HCT116 (cell line): Measurements from ENCODE around the gene HRH2. TPM values are rescaled to one million over a fixed set of nuclear protein-coding genes. Genes with fewer than 3 reads are reported as not detected.

Experiments used
- ATAC-seq: fragments of 200-7000 bp; cut with Tn5 transposase; 2 replicates; pipeline ENCODE4 v1.9.1; 2020; ENCODE audit warnings: mild to moderate bottlenecking, moderate library complexity
- BruUV-seq: library from RNA; stranded (reverse); fragments of 400-500 nt; replicated peaks from 2 replicates; lab custom pipeline; 2021; lab: Mats Ljungman, UMichigan
- CTCF ChIA-PET: fragments of 300-600 bp; sonication (Branson Sonifier 250); formaldehyde crosslinking; loops from one replicate; lab custom pipeline; 2021; ENCODE audit warnings: antibody characterized with exemption; lab: Charles Lee
- POLR2A ChIA-PET: fragments of 300-600, 350-600 bp; sonication (Branson Sonifier 250); formaldehyde crosslinking; loops from one replicate; lab custom pipeline; 2021; ENCODE audit warnings: antibody characterized with exemption; lab: Charles Lee
- RAD21 ChIA-PET, 2 experiments: fragments of 300-600 bp; sonication (Branson Sonifier 250); formaldehyde crosslinking; loops; one replicate each; lab custom pipeline; 2023; ENCODE audit warnings: low total read pairs in 2 of 2; ENCODE audit not compliant: uncharacterized antibody in 2 of 2, unreplicated experiment in 2 of 2, low non-redundant PET in 1 of 2; lab: Charles Lee
- DNase-seq: peaks from one replicate; pipeline ENCODE4 v3.0.0-alpha.2; 2010; ENCODE audit warnings: low read depth, low spot score
- H2AFZ ChIP-seq: fragments of 200-600 bp; shearing (Covaris generic), sonication (generic); 2 replicates; pipeline ENCODE4 v1.6.1; 2017; ENCODE audit warnings: low read depth, mixed run types, mixed read lengths, antibody characterized with exemption, low read length; ENCODE audit not compliant: poor library complexity, severe bottlenecking
- H3K27ac ChIP-seq: 2 replicates; pipeline ENCODE4 v1.5.1; 2012; ENCODE audit warnings: low read depth, low read length
- H3K27me3 ChIP-seq: fragments of 200-600 bp; sonication (generic); 2 replicates; pipeline ENCODE4 v1.6.1; 2016; ENCODE audit warnings: mixed run types, low read length, mixed read lengths; ENCODE audit not compliant: insufficient read depth
- H3K36me3 ChIP-seq, 2 experiments: fragments of 200-500 bp in 1 of 2; fragments of 200-600 bp in 1 of 2; sonication (Bioruptor generic) in 1 of 2; sonication (generic) in 1 of 2; 2 replicates each; pipeline versions ENCODE4 v1.5.1 to v1.6.1; 2014 to 2016; ENCODE audit warnings: low read length in 2 of 2, inconsistent platforms in 1 of 2, mixed read lengths in 1 of 2, mixed run types in 1 of 2; ENCODE audit not compliant: insufficient read depth in 2 of 2, control insufficient read depth in 1 of 2
- H3K4me1 ChIP-seq, 2 experiments: fragments of 200-600 bp in 1 of 2; sonication (generic) in 1 of 2; 2 replicates each; pipeline versions ENCODE4 v1.5.1 to v1.6.1; 2012 to 2017; ENCODE audit warnings: low read length in 2 of 2, inconsistent platforms in 1 of 2, mild to moderate bottlenecking in 1 of 2, mixed read lengths in 1 of 2, mixed run types in 1 of 2, moderate library complexity in 1 of 2; ENCODE audit not compliant: insufficient read depth in 2 of 2, control insufficient read depth in 1 of 2
- H3K4me2 ChIP-seq: fragments of 200-600 bp; sonication (generic); 2 replicates; pipeline ENCODE4 v1.6.1; 2017; ENCODE audit warnings: mixed run types, low read length, mixed read lengths
- H3K4me3 ChIP-seq, 2 experiments: fragments of 200-600 bp in 1 of 2; sonication (generic) in 1 of 2; replicated peaks in 1 of 2; 2 replicates each; pipeline ENCODE4 v1.5.1; 2011 to 2016; ENCODE audit warnings: low read length in 2 of 2, control low read depth in 1 of 2, low read depth in 1 of 2, mild to moderate bottlenecking in 1 of 2, mixed read lengths in 1 of 2, mixed run types in 1 of 2
- H3K79me2 ChIP-seq: fragments of 200-600 bp; sonication (generic); 2 replicates; pipeline ENCODE4 v1.6.1; 2017; ENCODE audit warnings: mild to moderate bottlenecking, mixed run types, low read length, moderate library complexity, mixed read lengths; ENCODE audit not compliant: insufficient read depth
- H3K9ac ChIP-seq: fragments of 200-600 bp; sonication (generic); 2 replicates; pipeline ENCODE4 v1.6.1; 2016; ENCODE audit warnings: low read length, mixed read lengths
- H3K9me2 ChIP-seq: fragments of 200-600 bp; sonication (generic), shearing (Covaris generic); 2 replicates; pipeline ENCODE4 v1.6.1; 2017; ENCODE audit warnings: mixed run types, mild to moderate bottlenecking, moderate library complexity; ENCODE audit not compliant: insufficient read depth
- H3K9me3 ChIP-seq, 2 experiments: fragments of 200-500 bp in 1 of 2; fragments of 200-600 bp in 1 of 2; sonication (Bioruptor generic) in 1 of 2; sonication (generic) in 1 of 2; 2 replicates each; pipeline ENCODE4 v1.6.1; 2014 to 2017; ENCODE audit warnings: low read length in 2 of 2, mixed read lengths in 2 of 2, inconsistent platforms in 1 of 2, low read depth in 1 of 2, mild to moderate bottlenecking in 1 of 2, mixed run types in 1 of 2, moderate library complexity in 1 of 2; ENCODE audit not compliant: control insufficient read depth in 1 of 2, insufficient read depth in 1 of 2
- H4K20me1 ChIP-seq: fragments of 200-600 bp; sonication (generic), shearing (Covaris generic); 2 replicates; pipeline ENCODE4 v1.6.1; 2017; ENCODE audit warnings: mixed run types, mild to moderate bottlenecking, moderate library complexity; ENCODE audit not compliant: insufficient read depth
- CBX3 ChIP-seq: IDR thresholded peaks from 2 replicates; pipeline ENCODE4 v1.6.1; 2012; ENCODE audit warnings: low read depth
- CEBPB ChIP-seq: IDR thresholded peaks from 2 replicates; pipeline ENCODE4 v1.6.1; 2012; ENCODE audit warnings: low read depth
- EGR1 ChIP-seq: IDR thresholded peaks from 2 replicates; pipeline ENCODE4 v1.6.1; 2012; ENCODE audit warnings: low read depth
- ELF1 ChIP-seq: IDR thresholded peaks from 2 replicates; pipeline ENCODE4 v1.6.1; 2012; ENCODE audit warnings: low read depth, borderline replicate concordance
- EZH2 ChIP-seq: fragments of 200-600 bp; sonication (generic); IDR thresholded peaks from 2 replicates; pipeline ENCODE4 v1.6.1; 2017; ENCODE audit warnings: antibody characterized with exemption, mixed run types
- FOSL1 ChIP-seq: IDR thresholded peaks from 2 replicates; pipeline ENCODE4 v1.6.1; 2012; ENCODE audit warnings: low read depth
- JUND ChIP-seq: IDR thresholded peaks from 2 replicates; pipeline ENCODE4 v1.6.1; 2012
- POLR2A ChIP-seq: IDR thresholded peaks from 2 replicates; pipeline ENCODE4 v1.7.0; 2011; ENCODE audit warnings: borderline replicate concordance; ENCODE audit not compliant: insufficient read depth, insufficient read length; ENCODE audit errors: extremely low read depth
- RAD21 ChIP-seq: IDR thresholded peaks from 2 replicates; pipeline ENCODE4 v1.6.1; 2012; ENCODE audit warnings: low read depth, mild to moderate bottlenecking
- SP1 ChIP-seq: IDR thresholded peaks from 2 replicates; pipeline ENCODE4 v1.6.1; 2012; ENCODE audit warnings: low read depth
- SRF ChIP-seq: IDR thresholded peaks from 2 replicates; pipeline ENCODE4 v1.6.1; 2012; ENCODE audit warnings: low read depth
- TCF7L2 ChIP-seq: IDR thresholded peaks from 2 replicates; pipeline ENCODE4 v1.7.0; 2011; ENCODE audit warnings: borderline replicate concordance, inconsistent platforms; ENCODE audit not compliant: insufficient read depth, insufficient read length; ENCODE audit errors: extremely low read depth
- YY1 ChIP-seq: IDR thresholded peaks from 2 replicates; pipeline ENCODE4 v1.6.1; 2011; ENCODE audit warnings: low read length, low read depth, moderate library complexity, mild to moderate bottlenecking; ENCODE audit not compliant: insufficient replicate concordance; ENCODE audit errors: extremely low read depth
- ZFX ChIP-seq: fragments of 450-650 bp; IDR thresholded peaks from 2 replicates; pipeline ENCODE4 v1.6.1; 2017
- ZNF274 ChIP-seq: fragments of 200-500 bp; sonication (Bioruptor generic); IDR thresholded peaks from 2 replicates; pipeline ENCODE4 v1.6.1; 2014; ENCODE audit warnings: mild to moderate bottlenecking, low read depth, low read length, inconsistent platforms
- intact Hi-C: fragments of 100-400 bp; cut with micrococcal nuclease; formaldehyde crosslinking; loops from 2 replicates; pipeline ENCODE4 v1.10.0; 2022
- total RNA-seq: library from RNA; stranded (reverse); gene quantifications from one replicate; pipeline ENCODE4 v1.2.1, GENCODE V29; 2021; ENCODE audit not compliant: unreplicated experiment
- TF ChIP-seq, protein P1 (sequence below): IDR thresholded peaks from 2 replicates; pipeline ENCODE4 v1.6.1; 2012
- TF ChIP-seq, protein P2 (sequence below): IDR thresholded peaks from 2 replicates; pipeline ENCODE4 v1.6.1; 2011; ENCODE audit warnings: mild to moderate bottlenecking, low read length, moderate library complexity; ENCODE audit not compliant: insufficient replicate concordance; ENCODE audit errors: extremely low read depth
- TF ChIP-seq, protein P3 (sequence below), 3 experiments: fragments of 200-600 bp in 1 of 3; sonication (generic) in 1 of 3; IDR thresholded peaks in 2 of 3; conservative IDR thresholded peaks in 1 of 3; 2 replicates each; pipeline ENCODE4 v1.5.1; 2012 to 2017; ENCODE audit warnings: low read depth in 2 of 3, low read length in 2 of 3, antibody characterized with exemption in 1 of 3, borderline replicate concordance in 1 of 3, control low read depth in 1 of 3, mild to moderate bottlenecking in 1 of 3, mixed read lengths in 1 of 3, mixed run types in 1 of 3, moderate library complexity in 1 of 3; ENCODE audit not compliant: insufficient read depth in 1 of 3

HRH2 gene
- total RNA-seq, 1 experiment from 2014 or later: 0.12 TPM

DNA sequence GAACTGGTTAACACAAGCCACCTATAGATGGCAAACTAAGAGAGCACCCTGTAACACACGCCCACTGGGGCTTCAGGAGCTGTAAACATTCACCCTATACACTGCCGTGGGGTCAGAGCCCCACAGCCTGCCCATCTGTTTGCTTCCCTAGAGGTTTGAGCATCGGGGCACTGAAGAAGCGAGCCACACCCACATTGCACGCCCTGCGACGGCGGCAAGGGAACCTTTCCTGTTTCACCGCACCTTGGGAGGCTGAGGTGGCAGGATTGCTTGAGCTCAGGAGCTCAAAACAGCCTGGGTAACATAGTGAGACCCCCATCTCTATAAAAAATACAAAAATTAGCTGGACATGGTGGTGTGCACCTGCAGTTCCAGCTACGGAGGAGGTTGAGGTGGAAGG is 76.6 kb downstream of the HRH2 start:
- BruUV-seq: no TSS peak
- no peak overlapping the region for H3K27ac ChIP-seq
- no peaks in the 10 kb centered on the region for H3K9me3 ChIP-seq
- no peak overlapping the region for H3K4me3 ChIP-seq
- no peaks in the 10 kb centered on the region for H4K20me1 ChIP-seq
- H3K27me3 ChIP-seq: peaks cover 6% of the 10 kb centered on the region; the same call in 1 of the 2 replicates
- no peak for TF ChIP-seq ZFX
- no peak for TF ChIP-seq TCF7L2
- TF ChIP-seq JUND: no peak
- TF ChIP-seq, protein P1, sequence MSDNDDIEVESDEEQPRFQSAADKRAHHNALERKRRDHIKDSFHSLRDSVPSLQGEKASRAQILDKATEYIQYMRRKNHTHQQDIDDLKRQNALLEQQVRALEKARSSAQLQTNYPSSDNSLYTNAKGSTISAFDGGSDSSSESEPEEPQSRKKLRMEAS: no peak
- TF ChIP-seq POLR2A: no peak
- no peak for TF ChIP-seq FOSL1
- no peak for TF ChIP-seq EZH2
- no peak for TF ChIP-seq ZNF274
- TF ChIP-seq, protein P2, sequence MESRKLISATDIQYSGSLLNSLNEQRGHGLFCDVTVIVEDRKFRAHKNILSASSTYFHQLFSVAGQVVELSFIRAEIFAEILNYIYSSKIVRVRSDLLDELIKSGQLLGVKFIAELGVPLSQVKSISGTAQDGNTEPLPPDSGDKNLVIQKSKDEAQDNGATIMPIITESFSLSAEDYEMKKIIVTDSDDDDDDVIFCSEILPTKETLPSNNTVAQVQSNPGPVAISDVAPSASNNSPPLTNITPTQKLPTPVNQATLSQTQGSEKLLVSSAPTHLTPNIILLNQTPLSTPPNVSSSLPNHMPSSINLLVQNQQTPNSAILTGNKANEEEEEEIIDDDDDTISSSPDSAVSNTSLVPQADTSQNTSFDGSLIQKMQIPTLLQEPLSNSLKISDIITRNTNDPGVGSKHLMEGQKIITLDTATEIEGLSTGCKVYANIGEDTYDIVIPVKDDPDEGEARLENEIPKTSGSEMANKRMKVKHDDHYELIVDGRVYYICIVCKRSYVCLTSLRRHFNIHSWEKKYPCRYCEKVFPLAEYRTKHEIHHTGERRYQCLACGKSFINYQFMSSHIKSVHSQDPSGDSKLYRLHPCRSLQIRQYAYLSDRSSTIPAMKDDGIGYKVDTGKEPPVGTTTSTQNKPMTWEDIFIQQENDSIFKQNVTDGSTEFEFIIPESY: no peak
- TF ChIP-seq CBX3: no peak
- TF ChIP-seq RAD21: no peak
- TF ChIP-seq EGR1: no peak
- TF ChIP-seq ELF1: no peak
- no peak for TF ChIP-seq SRF
- TF ChIP-seq YY1: no peak
- TF ChIP-seq SP1: no peak
- no peak for TF ChIP-seq CEBPB
- TF ChIP-seq, protein P3, sequence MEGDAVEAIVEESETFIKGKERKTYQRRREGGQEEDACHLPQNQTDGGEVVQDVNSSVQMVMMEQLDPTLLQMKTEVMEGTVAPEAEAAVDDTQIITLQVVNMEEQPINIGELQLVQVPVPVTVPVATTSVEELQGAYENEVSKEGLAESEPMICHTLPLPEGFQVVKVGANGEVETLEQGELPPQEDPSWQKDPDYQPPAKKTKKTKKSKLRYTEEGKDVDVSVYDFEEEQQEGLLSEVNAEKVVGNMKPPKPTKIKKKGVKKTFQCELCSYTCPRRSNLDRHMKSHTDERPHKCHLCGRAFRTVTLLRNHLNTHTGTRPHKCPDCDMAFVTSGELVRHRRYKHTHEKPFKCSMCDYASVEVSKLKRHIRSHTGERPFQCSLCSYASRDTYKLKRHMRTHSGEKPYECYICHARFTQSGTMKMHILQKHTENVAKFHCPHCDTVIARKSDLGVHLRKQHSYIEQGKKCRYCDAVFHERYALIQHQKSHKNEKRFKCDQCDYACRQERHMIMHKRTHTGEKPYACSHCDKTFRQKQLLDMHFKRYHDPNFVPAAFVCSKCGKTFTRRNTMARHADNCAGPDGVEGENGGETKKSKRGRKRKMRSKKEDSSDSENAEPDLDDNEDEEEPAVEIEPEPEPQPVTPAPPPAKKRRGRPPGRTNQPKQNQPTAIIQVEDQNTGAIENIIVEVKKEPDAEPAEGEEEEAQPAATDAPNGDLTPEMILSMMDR (IDR thresholded peaks at IDR 0.05 in 2 of 3, conservative IDR thresholded peaks at IDR 0.05 in 1 of 3; ENCODE audit: borderline replicate concordance in 1 of 3, insufficient read depth in 1 of 3, low read depth in 2 of 3, low read length in 2 of 3): no peak
- RAD21 ChIA-PET: no interaction called here
- CTCF ChIA-PET: no interaction called here
- no peaks in the 10 kb centered on the region for H3K9me2 ChIP-seq
- H3K4me1 ChIP-seq: peaks cover 0 to 4% of the 10 kb centered on the region in 2 experiments; a peak in 3 of 4 replicates
- DNase-seq: no peak
- H3K36me3 ChIP-seq: no peaks in the 10 kb centered on the region
- H3K4me2 ChIP-seq: no peak overlapping the region
- no peak overlapping the region for H2AFZ ChIP-seq
- intact Hi-C loops: loop anchor here (10.0 kb wide), 1 partner anchor 220 kb away; no protein-coding TSS in a partner anchor
- H3K9ac ChIP-seq: no peak overlapping the region
- H3K79me2 ChIP-seq: no peaks in the 10 kb centered on the region
- POLR2A ChIA-PET: no interaction called here
- ATAC-seq: no peak
